Caco-2 (cell line): ENCODE measurements around the gene TNFSF9. TPM values are rescaled to one million over a fixed set of nuclear protein-coding genes. Genes with fewer than 3 reads are reported as not detected.

ENCODE experiments used
- BruUV-seq: library from RNA; stranded (reverse); fragments of 400-500 nt; replicated peaks from 2 replicates; lab custom pipeline; 2021; lab: Mats Ljungman, UMichigan
- CTCF ChIA-PET: fragments of 300-600 bp; sonication (Branson Sonifier 250); formaldehyde crosslinking; loops from one replicate; lab custom pipeline; 2022; ENCODE audit warnings: antibody characterized with exemption; lab: Charles Lee
- POLR2A ChIA-PET: fragments of 300-600 bp; sonication (Branson Sonifier 250); formaldehyde crosslinking; loops from one replicate; lab custom pipeline; 2022; ENCODE audit warnings: antibody characterized with exemption; lab: Charles Lee
- DNase-seq, 2 experiments: peaks; one replicate each; pipeline versions ENCODE4 v3.0.0 to v3.0.0-alpha.2; 2020 to 2022
- H3K27me3 ChIP-seq: replicated peaks from 2 replicates; pipeline ENCODE4 v1.6.0; 2011; ENCODE audit warnings: low read length; ENCODE audit not compliant: control insufficient read depth, insufficient read depth
- H3K36me3 ChIP-seq: 2 replicates; pipeline ENCODE4 v1.5.1; 2011; ENCODE audit warnings: low read length; ENCODE audit not compliant: control insufficient read depth, insufficient read depth
- H3K4me1 ChIP-seq: fragments of 250-450 bp; sonication (Bioruptor Pico); 2 replicates; pipeline ENCODE4 v1.5.1; 2020; ENCODE audit warnings: mild to moderate bottlenecking
- H3K4me3 ChIP-seq: 2 replicates; pipeline ENCODE4 v1.5.1; 2011; ENCODE audit warnings: low read depth, mild to moderate bottlenecking, control low read depth, low read length
- H3K9me3 ChIP-seq: fragments of 250-450 bp; sonication (Bioruptor Pico); 2 replicates; pipeline ENCODE4 v1.5.1; 2020; ENCODE audit warnings: mild to moderate bottlenecking, moderate library complexity
- H3K27ac Mint-ChIP-seq: one replicate; pipeline ENCODE4 v1.8.0; 2022; ENCODE audit warnings: mixed read lengths; ENCODE audit not compliant: unreplicated experiment
- H3K27me3 Mint-ChIP-seq: one replicate; pipeline ENCODE4 v1.8.0; 2022; ENCODE audit warnings: mixed read lengths; ENCODE audit not compliant: insufficient read depth, unreplicated experiment
- H3K36me3 Mint-ChIP-seq: one replicate; pipeline ENCODE4 v1.8.0; 2022; ENCODE audit warnings: mild to moderate bottlenecking, mixed read lengths; ENCODE audit not compliant: insufficient read depth, unreplicated experiment
- H3K4me1 Mint-ChIP-seq: one replicate; pipeline ENCODE4 v1.8.0; 2022; ENCODE audit warnings: low read depth, mixed read lengths; ENCODE audit not compliant: unreplicated experiment
- H3K4me3 Mint-ChIP-seq: one replicate; pipeline ENCODE4 v1.8.0; 2022; ENCODE audit warnings: mild to moderate bottlenecking, moderate library complexity, mixed read lengths; ENCODE audit not compliant: unreplicated experiment
- H3K9me3 Mint-ChIP-seq: one replicate; pipeline ENCODE4 v1.8.0; 2022; ENCODE audit warnings: mixed read lengths; ENCODE audit not compliant: unreplicated experiment
- intact Hi-C: fragments of 100-400 bp; cut with micrococcal nuclease; formaldehyde crosslinking; loops from one replicate; pipeline ENCODE4 v1.10.0; 2022; ENCODE audit not compliant: unreplicated experiment
- total RNA-seq: library from RNA; stranded (reverse); gene quantifications from 2 replicates; pipeline ENCODE4 v1.2.3, GENCODE V29; 2022
- TF ChIP-seq, protein P1 (sequence below), 2 experiments: fragments of 200-600 bp in 1 of 2; IDR thresholded peaks; 1 replicate in 1 of 2; 2 replicates in 1 of 2; pipeline versions ENCODE4 v1.5.1 to v1.8.0; 2011 to 2022; ENCODE audit warnings: antibody characterized with exemption in 1 of 2, control low read depth in 1 of 2, inconsistent platforms in 1 of 2, low read depth in 1 of 2, low read length in 1 of 2, mild to moderate bottlenecking in 1 of 2, moderate library complexity in 1 of 2; ENCODE audit not compliant: insufficient read depth in 1 of 2, severe bottlenecking in 1 of 2, unreplicated experiment in 1 of 2

TNFSF9 gene
- total RNA-seq, 1 experiment from 2014 or later: 0.77 TPM

DNA sequence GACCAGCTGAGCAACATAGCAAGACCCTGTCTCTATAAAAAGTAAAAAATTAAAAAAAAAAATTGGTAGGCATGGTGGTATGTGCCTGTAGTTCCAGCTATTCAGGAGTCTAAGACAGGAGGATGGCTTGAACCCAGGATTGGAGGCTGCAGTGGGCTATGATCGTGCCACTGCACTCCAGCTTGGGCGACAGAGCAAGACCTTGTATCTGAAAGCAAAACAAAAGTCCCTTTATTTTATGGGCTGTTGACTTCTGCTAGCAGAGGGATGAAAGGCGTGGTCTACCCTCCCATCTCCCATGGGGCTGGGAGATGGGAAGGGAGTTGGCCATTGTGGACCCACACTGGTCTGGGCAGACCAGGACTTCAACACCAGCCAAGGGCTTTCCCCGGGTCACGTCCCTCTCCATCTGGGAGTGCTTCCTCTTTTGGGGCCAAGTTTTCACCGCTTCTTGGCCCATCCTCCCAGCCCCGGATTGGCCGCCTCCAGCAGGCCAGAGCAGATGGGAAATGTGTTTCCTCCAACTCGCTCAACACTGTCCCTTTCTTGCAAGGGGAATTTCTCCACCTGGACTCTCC, 2.2 kb upstream of the TNFSF9 start:
- H3K9me3 Mint-ChIP-seq: peaks cover 9% of the 10 kb centered on the region
- no TSS peak for BruUV-seq
- peaks cover 12% of the 10 kb centered on the region for H3K36me3 Mint-ChIP-seq
- no peaks in the 10 kb centered on the region for H3K36me3 ChIP-seq
- no peak overlapping the region for H3K4me3 Mint-ChIP-seq
- peaks cover 12% of the 10 kb centered on the region for H3K4me1 Mint-ChIP-seq
- intact Hi-C loops: no loop called here
- TF ChIP-seq, protein P1, sequence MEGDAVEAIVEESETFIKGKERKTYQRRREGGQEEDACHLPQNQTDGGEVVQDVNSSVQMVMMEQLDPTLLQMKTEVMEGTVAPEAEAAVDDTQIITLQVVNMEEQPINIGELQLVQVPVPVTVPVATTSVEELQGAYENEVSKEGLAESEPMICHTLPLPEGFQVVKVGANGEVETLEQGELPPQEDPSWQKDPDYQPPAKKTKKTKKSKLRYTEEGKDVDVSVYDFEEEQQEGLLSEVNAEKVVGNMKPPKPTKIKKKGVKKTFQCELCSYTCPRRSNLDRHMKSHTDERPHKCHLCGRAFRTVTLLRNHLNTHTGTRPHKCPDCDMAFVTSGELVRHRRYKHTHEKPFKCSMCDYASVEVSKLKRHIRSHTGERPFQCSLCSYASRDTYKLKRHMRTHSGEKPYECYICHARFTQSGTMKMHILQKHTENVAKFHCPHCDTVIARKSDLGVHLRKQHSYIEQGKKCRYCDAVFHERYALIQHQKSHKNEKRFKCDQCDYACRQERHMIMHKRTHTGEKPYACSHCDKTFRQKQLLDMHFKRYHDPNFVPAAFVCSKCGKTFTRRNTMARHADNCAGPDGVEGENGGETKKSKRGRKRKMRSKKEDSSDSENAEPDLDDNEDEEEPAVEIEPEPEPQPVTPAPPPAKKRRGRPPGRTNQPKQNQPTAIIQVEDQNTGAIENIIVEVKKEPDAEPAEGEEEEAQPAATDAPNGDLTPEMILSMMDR (IDR thresholded peaks at IDR 0.05; ENCODE audit: insufficient read depth in 1 of 2, low read depth in 1 of 2, low read length in 1 of 2, severe bottlenecking in 1 of 2, unreplicated experiment in 1 of 2): no peak
- H3K4me3 ChIP-seq: no peak overlapping the region
- H3K27me3 ChIP-seq: no peaks in the 10 kb centered on the region
- 0 out of 2 replicates have a peak, but pooled peaks cover 6% of the 10 kb centered on the region for H3K4me1 ChIP-seq
- H3K9me3 ChIP-seq: no peaks in the 10 kb centered on the region
- DNase-seq: no peak
- POLR2A ChIA-PET: no interaction called here
- no peak overlapping the region for H3K27ac Mint-ChIP-seq
- CTCF ChIA-PET: interaction anchor here (0.6 kb wide), 1 partner anchor 12 kb away, joined by 3 read pairs; no protein-coding TSS in a partner anchor
- H3K27me3 Mint-ChIP-seq: peaks cover 3% of the 10 kb centered on the region

DNA sequence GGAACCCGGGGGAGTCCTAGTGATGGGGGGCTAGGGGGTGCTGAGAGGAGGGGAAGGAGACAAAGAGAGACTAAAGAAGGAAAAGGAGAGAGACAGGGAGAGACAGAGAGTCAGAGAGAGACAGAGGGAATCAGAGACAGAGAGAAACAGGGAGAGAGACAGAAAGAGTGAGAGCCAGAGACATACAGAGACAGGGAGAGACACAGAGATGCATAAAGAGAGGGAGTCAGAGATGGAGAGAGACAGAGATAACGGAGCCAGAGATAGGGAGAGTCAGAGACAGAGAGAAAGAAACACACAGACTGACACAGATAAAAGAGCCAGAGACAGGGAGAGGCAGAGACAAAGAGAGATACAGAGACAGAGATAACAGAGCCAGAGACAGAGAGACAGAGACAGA, 1.5 kb upstream of the TNFSF9 start:
- Mint-ChIP-seq H3K27ac (no peak overlapping the region), H3K4me1 (peaks cover 12% of the 10 kb centered on the region), H3K9me3 (peaks cover 9% of the 10 kb centered on the region), H3K27me3 (peaks cover 3% of the 10 kb centered on the region), H3K4me3 (peak overlapping the region; percentile 84), H3K36me3 (peaks cover 12% of the 10 kb centered on the region)
- Histone ChIP-seq H3K9me3 (no peaks in the 10 kb centered on the region), H3K4me3 (no peak overlapping the region), H3K36me3 (no peaks in the 10 kb centered on the region), H3K27me3 (no peaks in the 10 kb centered on the region), H3K4me1 (0 out of 2 replicates have a peak, but pooled peaks cover 6% of the 10 kb centered on the region)
- no TSS peak for BruUV-seq
- TF ChIP-seq, protein P1 (IDR thresholded peaks at IDR 0.05; ENCODE audit: insufficient read depth in 1 of 2, low read depth in 1 of 2, low read length in 1 of 2, severe bottlenecking in 1 of 2, unreplicated experiment in 1 of 2): no peak
- POLR2A ChIA-PET: no interaction called here
- intact Hi-C loops: no loop called here
- DNase-seq: no peak
- CTCF ChIA-PET: no interaction called here

DNA sequence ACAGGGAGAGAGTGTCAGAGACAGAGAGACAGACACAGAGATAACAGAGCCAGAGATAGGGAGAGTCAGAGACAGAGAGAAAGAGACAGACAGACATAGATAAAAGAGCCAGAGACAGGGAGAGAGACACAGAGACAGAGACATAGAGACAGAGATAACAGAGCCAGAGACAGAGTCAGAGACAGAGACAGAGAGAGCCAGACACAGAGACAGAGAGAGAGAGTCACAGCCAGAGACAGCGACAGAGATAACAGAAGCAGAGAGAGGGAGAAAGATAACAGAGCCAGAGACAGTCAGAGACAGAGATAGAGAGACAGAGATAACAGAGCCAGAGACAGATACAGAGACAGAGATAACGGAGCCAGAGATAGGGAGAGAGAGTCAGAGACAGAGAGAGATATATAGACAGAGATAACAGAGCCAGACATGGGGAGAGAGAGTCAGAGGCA, 865 bp upstream of the TNFSF9 start:
- POLR2A ChIA-PET: interaction anchor here (0.7 to 0.8 kb wide), 2 partner anchors 13 to 132 kb away, joined by 4 to 5 read pairs; no protein-coding TSS in a partner anchor
- peaks cover 3% of the 10 kb centered on the region for H3K27me3 Mint-ChIP-seq
- CTCF ChIA-PET: interaction anchor here (1.1 kb wide), 1 partner anchor 208 kb away, joined by 5 read pairs; the partner anchor contains the start of gene GPR108
- no peaks in the 10 kb centered on the region for H3K27me3 ChIP-seq
- 0 out of 2 replicates have a peak, but pooled peaks cover 6% of the 10 kb centered on the region for H3K4me1 ChIP-seq
- H3K9me3 Mint-ChIP-seq: peaks cover 9% of the 10 kb centered on the region
- peak overlapping the region; percentile 69 for H3K4me3 ChIP-seq
- DNase-seq: no peak
- BruUV-seq: no TSS peak
- peak overlapping the region; percentile 78 for H3K27ac Mint-ChIP-seq
- peak overlapping the region; percentile 84 for H3K4me3 Mint-ChIP-seq
- intact Hi-C loops: no loop called here
- no peaks in the 10 kb centered on the region for H3K36me3 ChIP-seq
- H3K9me3 ChIP-seq: no peaks in the 10 kb centered on the region
- TF ChIP-seq, protein P1 (IDR thresholded peaks at IDR 0.05; ENCODE audit: insufficient read depth in 1 of 2, low read depth in 1 of 2, low read length in 1 of 2, severe bottlenecking in 1 of 2, unreplicated experiment in 1 of 2): no peak
- H3K36me3 Mint-ChIP-seq: peaks cover 12% of the 10 kb centered on the region
- H3K4me1 Mint-ChIP-seq: peaks cover 12% of the 10 kb centered on the region
